Astrocyte (in vitro differentiated cells and primary cell): ENCODE results near the gene SLC4A2. TPM values are rescaled to one million over a fixed set of nuclear protein-coding genes. Genes with fewer than 3 reads are reported as not detected.

ENCODE experiments used
- DNase-seq: peaks from one replicate; pipeline ENCODE4 v3.0.0-alpha.2; 2010; ENCODE audit warnings: low read depth
- FAIRE-seq: peaks from 2 replicates; lab custom pipeline; 2011; peaks lifted over from hg19 to GRCh38; lab: Jason Lieb, UNC
- H2AFZ ChIP-seq: 2 replicates; pipeline ENCODE4 v1.6.0; 2012; ENCODE audit warnings: low read depth, low read length, inconsistent platforms
- H3K27ac ChIP-seq: 2 replicates; pipeline ENCODE4 v1.5.1; 2011; ENCODE audit warnings: low read depth, low read length, inconsistent platforms
- H3K27me3 ChIP-seq: 2 replicates; pipeline ENCODE4 v1.6.0; 2011; ENCODE audit warnings: low read length, inconsistent platforms; ENCODE audit not compliant: insufficient read depth
- H3K36me3 ChIP-seq: 2 replicates; pipeline ENCODE4 v1.5.1; 2011; ENCODE audit warnings: low read length, inconsistent platforms; ENCODE audit not compliant: insufficient read depth
- H3K4me1 ChIP-seq: 2 replicates; pipeline ENCODE4 v1.5.1; 2011; ENCODE audit warnings: low read length, inconsistent platforms; ENCODE audit not compliant: insufficient read depth
- H3K4me2 ChIP-seq: 2 replicates; pipeline ENCODE4 v1.6.0; 2012; ENCODE audit warnings: low read length, inconsistent platforms
- H3K4me3 ChIP-seq: 2 replicates; pipeline ENCODE4 v1.5.1; 2011; ENCODE audit warnings: low read depth, mild to moderate bottlenecking, low read length, inconsistent platforms; ENCODE audit not compliant: insufficient read depth
- H3K79me2 ChIP-seq: 2 replicates; pipeline ENCODE4 v1.6.0; 2012; ENCODE audit warnings: mild to moderate bottlenecking, low read length, inconsistent platforms; ENCODE audit not compliant: insufficient read depth
- H3K9ac ChIP-seq: 2 replicates; pipeline ENCODE4 v1.6.0; 2012; ENCODE audit warnings: mild to moderate bottlenecking, low read length, inconsistent platforms
- H3K9me3 ChIP-seq: 2 replicates; pipeline ENCODE4 v1.5.1; 2012; ENCODE audit warnings: low read depth, mild to moderate bottlenecking, low read length, inconsistent platforms; ENCODE audit not compliant: insufficient read depth
- H4K20me1 ChIP-seq: 2 replicates; pipeline ENCODE4 v1.6.0; 2012; ENCODE audit warnings: low read length, inconsistent platforms; ENCODE audit not compliant: insufficient read depth
- H3K27ac Mint-ChIP-seq: one replicate; pipeline ENCODE4 v1.8.0; 2021; ENCODE audit warnings: mild to moderate bottlenecking, mixed read lengths; ENCODE audit not compliant: unreplicated experiment
- H3K27me3 Mint-ChIP-seq: one replicate; pipeline ENCODE4 v1.8.0; 2021; ENCODE audit warnings: low read depth, mixed read lengths; ENCODE audit not compliant: unreplicated experiment
- H3K36me3 Mint-ChIP-seq: one replicate; pipeline ENCODE4 v1.8.0; 2021; ENCODE audit warnings: low read depth, mixed read lengths; ENCODE audit not compliant: unreplicated experiment
- H3K4me1 Mint-ChIP-seq: one replicate; pipeline ENCODE4 v1.8.0; 2021; ENCODE audit warnings: low read depth, mixed read lengths; ENCODE audit not compliant: unreplicated experiment
- H3K4me3 Mint-ChIP-seq: one replicate; pipeline ENCODE4 v1.8.0; 2021; ENCODE audit warnings: mild to moderate bottlenecking, moderate library complexity, mixed read lengths; ENCODE audit not compliant: unreplicated experiment
- H3K9me3 Mint-ChIP-seq: one replicate; pipeline ENCODE4 v1.8.0; 2021; ENCODE audit warnings: mild to moderate bottlenecking, mixed read lengths; ENCODE audit not compliant: unreplicated experiment
- EZH2 ChIP-seq: IDR thresholded peaks from 2 replicates; pipeline ENCODE4 v1.6.1; 2012; ENCODE audit warnings: mild to moderate bottlenecking, low read length, inconsistent platforms; ENCODE audit not compliant: insufficient read depth
- total RNA-seq: library from RNA; stranded (reverse); gene quantifications from 2 replicates; pipeline ENCODE4 v1.2.1, GENCODE V29; 2021
- TF ChIP-seq, protein P1 (sequence below): IDR thresholded peaks from 2 replicates; pipeline ENCODE4 v1.5.1; 2011; ENCODE audit warnings: low read depth, mild to moderate bottlenecking, inconsistent platforms, low read length, moderate library complexity; ENCODE audit not compliant: insufficient read depth

SLC4A2 gene
- total RNA-seq, 1 donor from 2014 or later: 302 TPM

DNA sequence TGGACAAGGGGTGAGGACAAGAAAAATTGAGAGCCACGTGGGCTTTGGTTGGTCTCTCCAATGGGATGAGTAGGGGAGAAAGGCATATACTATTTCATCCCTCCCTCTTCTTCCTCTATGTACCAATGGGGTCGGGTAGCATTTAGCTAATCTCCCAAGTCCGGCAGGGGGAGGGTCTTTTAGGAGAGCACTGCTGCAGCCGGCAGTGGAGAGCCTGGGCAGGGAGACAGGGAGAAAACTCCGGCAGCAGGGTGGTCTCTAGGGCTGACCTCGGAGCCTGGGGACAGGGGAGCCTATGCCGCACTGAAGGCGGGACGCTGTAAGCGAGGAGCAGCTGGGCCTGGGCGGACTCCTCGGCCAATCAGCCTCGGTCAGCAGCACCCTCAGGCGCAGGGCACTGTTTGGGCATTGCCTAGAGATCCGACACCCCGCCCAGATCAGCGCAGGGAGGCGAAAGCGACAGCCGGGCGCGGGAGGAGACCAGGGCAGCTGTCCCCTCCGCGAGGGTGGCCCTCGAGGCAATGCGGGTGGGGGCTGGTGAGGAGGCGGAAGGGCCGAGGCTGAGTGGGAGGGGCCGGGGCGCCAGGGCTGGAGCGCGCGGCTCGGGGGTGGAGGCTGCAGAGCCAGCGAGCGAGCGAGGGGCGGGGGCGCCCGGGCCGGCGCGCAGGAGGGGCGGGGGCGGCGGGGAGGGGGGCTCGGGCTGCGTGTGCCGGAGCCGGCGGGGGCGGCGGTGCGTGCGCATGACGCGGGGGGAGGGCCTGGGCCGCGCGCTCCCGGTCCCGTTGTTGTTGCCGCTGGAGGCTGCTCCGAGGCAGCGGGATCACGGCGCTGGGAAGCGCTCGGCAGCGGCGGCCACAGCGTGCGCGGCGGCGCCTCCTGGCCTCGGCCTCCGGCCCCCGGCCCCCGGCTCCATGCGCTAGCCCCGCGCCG lies 26.6 kb downstream of the SLC4A2 start, which contains the start of gene AGAP3:
AGAP3 (plus strand) TSS at position 785 of the 930 bp plus-strand sequence. CDS start 267 bp downstream, outside the sequence.
- peak within 1 kb of the TSS; percentile 82 for H3K9ac ChIP-seq
- Mint-ChIP-seq H3K27me3 (no peaks in the 10 kb centered on the region), H3K9me3 (no peaks in the 10 kb centered on the region), H3K4me3 (peak within 1 kb of the TSS; percentile 92), H3K27ac (peak within 1 kb of the TSS; percentile 70), H3K36me3 (peaks cover 3% of the 10 kb centered on the region), H3K4me1 (peaks cover 33% of the 10 kb centered on the region)
- H3K9me3 ChIP-seq: no peaks in the 10 kb centered on the region
- FAIRE-seq (no peak), DNase-seq (peak; percentile 75)
- no peaks in the 10 kb centered on the region for H3K27me3 ChIP-seq
- peak within 1 kb of the TSS; percentile 89 for H2AFZ ChIP-seq
- peak within 1 kb of the TSS; percentile 99 for H3K4me2 ChIP-seq
- H3K36me3 ChIP-seq: no peaks in the 10 kb centered on the region
- peaks cover 50% of the 10 kb centered on the region for H3K4me1 ChIP-seq
- H3K4me3 ChIP-seq: peak within 1 kb of the TSS; percentile 83
- TF ChIP-seq EZH2: no peak
- TF ChIP-seq, protein P1, sequence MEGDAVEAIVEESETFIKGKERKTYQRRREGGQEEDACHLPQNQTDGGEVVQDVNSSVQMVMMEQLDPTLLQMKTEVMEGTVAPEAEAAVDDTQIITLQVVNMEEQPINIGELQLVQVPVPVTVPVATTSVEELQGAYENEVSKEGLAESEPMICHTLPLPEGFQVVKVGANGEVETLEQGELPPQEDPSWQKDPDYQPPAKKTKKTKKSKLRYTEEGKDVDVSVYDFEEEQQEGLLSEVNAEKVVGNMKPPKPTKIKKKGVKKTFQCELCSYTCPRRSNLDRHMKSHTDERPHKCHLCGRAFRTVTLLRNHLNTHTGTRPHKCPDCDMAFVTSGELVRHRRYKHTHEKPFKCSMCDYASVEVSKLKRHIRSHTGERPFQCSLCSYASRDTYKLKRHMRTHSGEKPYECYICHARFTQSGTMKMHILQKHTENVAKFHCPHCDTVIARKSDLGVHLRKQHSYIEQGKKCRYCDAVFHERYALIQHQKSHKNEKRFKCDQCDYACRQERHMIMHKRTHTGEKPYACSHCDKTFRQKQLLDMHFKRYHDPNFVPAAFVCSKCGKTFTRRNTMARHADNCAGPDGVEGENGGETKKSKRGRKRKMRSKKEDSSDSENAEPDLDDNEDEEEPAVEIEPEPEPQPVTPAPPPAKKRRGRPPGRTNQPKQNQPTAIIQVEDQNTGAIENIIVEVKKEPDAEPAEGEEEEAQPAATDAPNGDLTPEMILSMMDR: no peak
- H3K79me2 ChIP-seq: peaks cover 55% of the 10 kb centered on the region
- H4K20me1 ChIP-seq: peaks cover 38% of the 10 kb centered on the region
- peak within 1 kb of the TSS; percentile 59 for H3K27ac ChIP-seq

DNA sequence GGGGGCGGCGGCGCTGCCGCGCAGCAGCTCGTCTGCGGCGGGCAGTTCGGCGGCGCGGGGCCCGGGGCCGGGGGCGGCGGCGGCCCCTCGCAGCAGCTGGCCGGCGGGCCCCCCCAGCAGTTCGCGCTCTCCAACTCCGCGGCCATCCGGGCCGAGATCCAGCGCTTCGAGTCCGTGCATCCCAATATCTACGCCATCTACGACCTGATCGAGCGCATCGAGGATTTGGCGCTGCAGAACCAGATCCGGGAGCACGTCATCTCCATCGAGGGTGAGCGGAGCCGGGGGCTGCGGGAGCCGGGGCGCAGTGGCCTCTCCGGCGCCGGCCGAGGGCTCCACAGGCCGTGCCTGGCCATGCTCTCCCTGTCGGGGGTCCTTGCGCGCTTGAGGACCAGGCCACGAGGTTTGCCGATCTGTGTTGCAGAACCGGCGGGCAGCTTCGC lies 27.4 kb downstream of the SLC4A2 start:
- no peak for TF ChIP-seq EZH2
- TF ChIP-seq, protein P1: no peak

More for the DNA sequence above, 27.4 kb downstream of the SLC4A2 start:
- peak overlapping the region; percentile 83 for H3K4me3 ChIP-seq
- peaks cover 3% of the 10 kb centered on the region for H3K36me3 Mint-ChIP-seq
- no peak for DNase-seq
- peak overlapping the region; percentile 92 for H3K4me3 Mint-ChIP-seq
- no peaks in the 10 kb centered on the region for H3K9me3 Mint-ChIP-seq
- H2AFZ ChIP-seq: peak overlapping the region; percentile 63
- peak overlapping the region; percentile 59 for H3K27ac ChIP-seq
- peak overlapping the region; percentile 99 for H3K4me2 ChIP-seq
- peaks cover 37% of the 10 kb centered on the region for H3K4me1 Mint-ChIP-seq
- H3K36me3 ChIP-seq: no peaks in the 10 kb centered on the region
- H3K9me3 ChIP-seq: no peaks in the 10 kb centered on the region
- peaks cover 42% of the 10 kb centered on the region for H3K4me1 ChIP-seq
- H3K9ac ChIP-seq: peak overlapping the region; percentile 82
- no peak for FAIRE-seq
- peak overlapping the region; percentile 53 for H3K27ac Mint-ChIP-seq
- H3K27me3 ChIP-seq: no peaks in the 10 kb centered on the region
- H4K20me1 ChIP-seq: peaks cover 47% of the 10 kb centered on the region
- H3K27me3 Mint-ChIP-seq: no peaks in the 10 kb centered on the region
- peaks cover 61% of the 10 kb centered on the region for H3K79me2 ChIP-seq
